Measurements from ENCODE around the gene SASH1.
"Not testable (repeated sequence)": the region's sequence is repeated elsewhere in the genome, so short reads cannot be mapped to it uniquely, and the experiment has no call there.

The SASH1 gene

DNA sequence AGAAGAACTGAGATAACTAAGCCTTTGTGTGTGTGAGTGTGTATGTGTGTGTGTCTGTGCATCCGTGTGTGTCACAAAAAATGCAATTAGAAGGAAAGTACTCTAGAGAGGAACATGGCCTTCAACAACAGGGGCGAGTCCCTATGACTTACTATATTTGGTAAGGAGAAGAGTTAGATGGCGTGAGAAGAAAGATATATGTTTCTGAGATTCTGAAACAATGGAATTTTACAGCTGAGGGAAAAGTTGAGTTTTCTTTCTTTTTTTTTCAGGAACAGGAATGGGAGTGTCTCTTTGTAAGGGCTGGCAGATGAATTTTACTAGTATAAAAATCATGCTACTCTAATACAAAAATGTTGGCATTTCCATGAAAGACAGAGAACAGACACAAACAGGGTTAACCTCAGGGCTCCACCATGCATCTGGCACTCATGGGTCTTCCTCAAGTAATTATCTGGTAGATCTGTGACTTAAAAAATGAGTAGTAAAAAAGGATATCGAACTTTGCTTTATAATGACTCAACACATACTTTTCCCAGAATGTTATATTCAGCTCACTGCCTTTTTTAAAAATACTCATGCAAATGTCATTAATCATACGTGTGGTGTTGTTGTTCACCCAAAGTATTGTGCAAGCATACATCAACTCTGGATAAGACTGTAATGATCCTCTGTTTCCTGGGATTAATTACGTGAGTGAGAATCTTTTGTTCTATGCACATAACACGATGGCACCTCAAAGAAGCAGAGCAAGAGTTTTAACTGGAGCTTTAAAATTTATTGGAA, 12.8 kb upstream of the SASH1 start:
- DNase-seq (ENCODE audit: low spot score): no peak

DNA sequence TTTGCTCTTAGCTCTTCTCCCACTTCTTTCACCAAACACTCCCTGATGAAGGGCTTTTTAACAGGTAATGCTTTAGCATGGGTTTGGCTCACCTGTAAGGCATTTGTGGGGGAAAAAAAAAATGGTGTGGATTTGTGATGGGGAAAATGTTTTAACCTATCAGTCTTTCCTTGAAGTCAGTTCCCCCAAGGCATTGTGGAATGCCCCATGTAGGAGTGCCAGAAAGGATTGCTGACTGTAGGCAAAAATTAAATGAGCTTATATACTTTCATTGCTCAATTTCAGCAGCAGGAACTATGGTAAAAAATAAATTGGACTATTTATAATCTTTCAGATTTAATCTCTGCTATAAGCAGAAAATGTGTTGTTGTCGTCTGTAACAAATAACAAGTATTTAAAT, 10.6 kb upstream of the SASH1 start:
- DNase-seq (ENCODE audit: low spot score): no peak

DNA sequence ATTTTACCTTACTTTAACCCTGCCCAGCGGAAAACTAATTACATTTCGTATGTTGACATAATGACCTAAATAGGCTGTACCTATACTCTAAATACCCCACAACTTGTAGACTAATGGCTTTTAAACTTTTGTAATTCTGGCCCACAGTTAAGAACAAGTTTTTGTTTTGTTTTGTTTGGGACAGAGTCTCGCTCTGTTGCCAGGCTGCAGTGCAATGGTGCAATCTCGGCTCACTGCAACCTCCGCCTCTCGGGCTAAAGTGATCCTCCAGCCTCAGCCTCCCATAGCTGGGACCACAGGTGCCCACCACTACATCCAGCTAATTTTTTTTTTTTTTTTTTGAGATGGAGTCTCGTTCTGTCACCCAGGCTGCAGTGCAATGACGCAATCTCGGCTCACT, 5.7 kb upstream of the SASH1 start:
- no peak for DNase-seq (ENCODE audit: low spot score)

DNA sequence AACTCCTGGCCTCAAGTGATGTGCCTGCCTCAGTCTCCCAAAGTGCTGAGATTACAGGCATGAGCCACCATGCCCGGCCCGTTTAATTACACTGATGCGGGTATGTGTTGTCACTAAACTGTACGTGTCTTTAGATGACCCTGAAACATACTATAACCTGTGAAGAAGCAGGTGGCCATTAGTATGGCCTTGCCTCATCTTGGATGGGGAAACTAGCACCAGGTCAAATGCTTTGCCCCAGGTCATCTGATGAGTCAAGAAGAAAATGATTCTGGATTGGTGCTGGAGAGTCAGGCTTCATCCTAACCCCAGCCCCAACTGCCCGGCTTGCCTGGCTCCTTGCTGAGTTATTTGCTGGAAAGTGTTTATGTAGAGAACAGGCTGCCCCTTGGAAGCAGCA, 2.9 kb upstream of the SASH1 start:
- no peak for DNase-seq (ENCODE audit: low spot score)

DNA sequence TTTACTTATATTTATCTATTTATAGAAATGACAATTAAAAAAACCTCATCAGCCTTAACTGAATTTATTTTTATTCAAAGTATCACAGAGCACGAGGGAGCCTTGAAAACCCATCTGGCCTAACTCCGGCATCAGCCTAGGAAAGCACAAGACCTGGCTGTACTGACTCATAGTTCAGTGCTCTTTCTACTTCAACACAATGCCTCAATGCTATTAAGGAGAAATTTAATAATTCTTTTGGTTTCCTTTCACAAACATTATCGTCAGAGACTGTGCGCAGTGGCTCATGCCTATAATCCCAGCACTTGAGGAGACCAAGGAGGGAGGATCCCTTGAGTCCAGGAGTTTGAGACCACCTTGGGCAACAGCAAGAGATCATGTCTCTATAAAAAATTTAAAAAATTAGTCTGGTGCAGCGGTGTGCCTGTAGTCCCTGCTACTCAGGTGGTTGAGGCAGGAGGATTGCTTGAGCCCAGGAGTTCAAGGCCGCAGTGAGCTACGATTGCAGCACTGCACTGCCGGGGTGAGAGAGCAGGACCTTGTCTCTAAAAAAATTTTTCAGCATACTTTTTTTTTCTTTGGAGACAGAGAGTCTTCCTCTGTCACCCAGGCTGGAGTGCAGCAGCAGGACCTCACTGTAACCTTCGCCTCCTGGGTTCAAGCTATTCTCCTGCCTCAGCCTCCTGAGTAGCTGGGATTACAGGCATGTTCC, 1.9 kb upstream of the SASH1 start:
- DNase-seq (ENCODE audit: low spot score): no peak

DNA sequence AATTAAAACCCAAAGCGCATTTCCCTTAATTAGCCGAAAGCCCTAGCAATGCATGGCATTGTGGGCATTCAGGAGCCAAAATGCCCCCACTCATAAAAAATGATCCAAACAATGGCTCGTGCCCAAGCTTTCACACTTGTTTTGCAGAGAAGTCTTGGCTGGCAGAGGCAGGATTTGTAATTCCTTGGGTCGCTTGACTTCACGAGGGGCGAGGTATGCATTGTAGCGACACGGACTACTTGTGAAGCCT, 613 bp upstream of the SASH1 start:
- DNase-seq (ENCODE audit: low spot score): no peak

DNA sequence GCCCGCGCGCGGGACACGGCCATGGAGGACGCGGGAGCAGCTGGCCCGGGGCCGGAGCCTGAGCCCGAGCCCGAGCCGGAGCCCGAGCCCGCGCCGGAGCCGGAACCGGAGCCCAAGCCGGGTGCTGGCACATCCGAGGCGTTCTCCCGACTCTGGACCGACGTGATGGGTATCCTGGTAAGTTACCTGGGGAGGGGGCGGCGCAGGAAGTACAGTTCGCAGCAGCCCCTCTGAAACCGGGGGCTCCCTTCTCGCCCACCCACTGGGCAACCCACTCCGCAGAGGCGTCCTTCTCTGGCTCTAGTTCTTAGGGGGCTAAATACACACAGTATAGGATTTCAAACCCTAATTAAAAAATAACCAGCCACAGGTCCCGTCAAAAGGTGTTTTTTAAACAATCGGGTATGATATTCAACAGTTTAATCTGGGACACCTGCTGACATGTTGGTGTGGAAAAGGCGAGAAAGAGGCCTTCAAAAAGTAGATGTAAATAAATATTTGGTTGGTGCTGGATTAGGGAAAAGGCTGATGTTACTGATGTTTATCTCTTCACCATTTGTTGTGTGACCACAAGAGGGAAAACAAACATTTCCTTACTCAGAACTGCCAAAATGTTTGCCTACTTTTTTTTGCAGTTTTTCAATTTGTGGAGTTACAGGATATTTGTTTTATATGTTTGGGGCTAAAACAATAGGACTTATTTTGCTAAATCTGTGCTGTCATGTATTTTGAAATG, 577 bp downstream of the SASH1 start:
- DNase-seq (ENCODE audit: low spot score): no peak

DNA sequence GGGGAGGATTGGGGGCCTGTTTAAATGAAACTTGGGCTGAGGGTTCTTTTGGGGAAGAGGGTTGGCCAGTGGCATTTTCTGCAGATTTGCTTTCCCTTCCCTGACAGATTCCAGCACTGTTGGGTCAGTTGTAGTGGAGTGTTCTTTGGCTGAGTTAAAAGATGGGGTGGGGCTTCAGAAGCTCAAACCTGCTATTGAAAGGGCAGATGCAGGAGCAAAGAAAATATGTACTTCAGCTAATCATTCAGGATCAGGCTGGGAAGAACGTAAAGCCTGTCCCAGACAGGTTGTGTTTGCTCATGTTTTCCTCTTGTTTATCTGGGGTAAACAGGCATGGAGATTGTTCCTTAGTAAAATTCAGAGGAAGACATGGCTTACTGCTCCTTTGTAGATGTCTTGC, 2.5 kb downstream of the SASH1 start:
- no peak for DNase-seq (ENCODE audit: low spot score)

DNA sequence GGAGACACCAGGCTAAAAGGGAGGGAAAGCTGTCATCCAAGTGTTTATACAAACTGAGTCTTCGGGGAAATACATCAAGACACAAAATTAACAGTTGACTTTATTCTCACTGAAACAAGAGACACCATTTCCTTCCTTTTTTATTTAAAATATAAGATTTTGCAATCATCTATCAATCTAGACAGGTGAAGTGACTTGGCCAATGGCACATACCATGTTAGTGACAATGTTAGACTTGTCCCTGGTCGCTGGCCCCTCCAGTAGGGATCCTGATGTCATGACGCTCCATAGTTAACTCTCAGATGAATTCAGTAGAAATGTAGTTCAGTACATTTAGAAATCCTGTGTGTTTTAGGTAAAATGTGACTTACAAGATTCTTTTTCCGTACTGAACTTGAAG, 2.9 kb downstream of the SASH1 start:
- no peak for DNase-seq (ENCODE audit: low spot score)

DNA sequence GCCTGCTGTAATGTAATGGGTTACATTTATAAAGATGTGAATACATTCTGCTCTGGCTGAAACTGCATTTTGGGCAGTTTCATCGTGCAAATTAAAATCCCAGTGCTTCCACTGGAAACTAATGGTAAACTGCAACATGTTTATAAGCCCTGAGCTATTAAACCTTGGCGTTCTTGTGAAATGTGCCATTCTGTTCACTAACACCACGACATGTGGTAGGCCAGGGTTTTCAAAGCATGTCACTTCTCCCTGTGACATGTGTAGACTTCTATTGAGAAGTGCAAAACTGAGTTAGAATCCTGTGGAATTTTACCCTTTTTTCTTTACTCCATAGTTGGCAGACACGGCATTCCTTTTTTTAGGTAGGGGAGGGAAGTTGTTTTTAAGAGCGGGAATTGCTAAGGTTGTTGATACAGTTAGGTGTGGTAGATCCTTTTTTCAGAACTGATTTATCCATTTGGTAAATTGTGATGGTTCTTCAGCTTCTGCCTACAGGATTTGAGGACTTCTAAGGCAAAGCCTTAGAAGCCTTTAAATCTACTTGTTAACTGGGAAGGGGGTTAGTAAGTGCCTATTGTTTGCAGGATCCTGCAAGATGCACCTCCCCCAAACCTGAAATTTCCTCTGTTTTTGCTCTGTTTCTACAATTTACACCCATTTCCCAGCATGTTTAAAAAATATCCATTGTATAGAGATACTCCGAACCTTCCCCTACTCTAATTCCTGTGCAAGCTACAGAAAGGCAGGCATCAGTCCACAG, 4.2 kb downstream of the SASH1 start:
- no peak for DNase-seq (ENCODE audit: low spot score)

DNA sequence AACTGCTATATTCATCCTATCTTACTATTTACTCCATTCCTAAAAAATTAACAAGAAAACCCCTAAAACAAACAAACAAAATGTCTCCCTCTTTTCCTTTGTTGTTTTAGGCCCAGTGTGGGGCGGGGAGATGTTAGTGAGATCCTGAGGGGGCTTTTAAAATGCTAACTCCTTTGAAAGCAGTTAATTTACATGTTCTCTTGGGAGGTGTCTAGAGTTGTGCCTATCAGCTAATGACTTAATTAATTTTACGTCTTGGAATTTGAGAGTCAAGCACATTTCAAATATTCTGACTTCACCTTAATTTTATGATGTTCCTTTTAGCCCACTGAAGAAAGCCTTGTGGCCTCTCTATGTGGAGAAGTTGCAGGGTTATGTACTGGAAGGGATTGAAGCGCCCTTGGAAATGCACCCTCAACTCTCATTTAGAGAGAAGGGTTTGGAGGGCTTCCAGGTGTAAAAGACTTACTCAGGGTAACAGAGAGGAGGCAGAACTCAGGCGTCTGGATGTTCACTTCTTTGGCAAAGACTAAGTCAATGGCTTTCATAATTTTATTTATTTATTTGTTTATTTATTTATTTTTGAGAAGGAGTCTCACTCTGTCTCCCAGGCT, 4.9 kb downstream of the SASH1 start:
- DNase-seq (ENCODE audit: low spot score): no peak

DNA sequence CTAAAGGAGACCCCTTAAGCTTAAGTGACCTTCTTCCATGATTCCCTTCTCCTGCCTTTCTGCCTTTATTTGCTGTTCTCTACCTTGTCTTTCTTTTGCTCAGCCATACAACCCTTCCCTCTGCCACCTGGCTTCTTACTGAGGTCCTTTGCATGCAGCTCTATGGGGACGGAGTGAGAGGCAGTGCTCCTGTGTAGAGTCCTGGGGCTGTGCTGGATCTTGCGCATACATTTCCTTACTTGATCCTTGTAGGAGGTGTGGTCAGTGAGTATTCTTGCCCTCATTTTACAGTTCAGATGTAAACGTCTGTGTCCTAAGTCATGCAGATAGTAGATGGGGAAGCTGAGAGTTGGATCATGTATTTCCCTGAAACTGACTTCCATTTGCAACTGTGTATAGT, 5.7 kb downstream of the SASH1 start:
- no peak for DNase-seq (ENCODE audit: low spot score)

DNA sequence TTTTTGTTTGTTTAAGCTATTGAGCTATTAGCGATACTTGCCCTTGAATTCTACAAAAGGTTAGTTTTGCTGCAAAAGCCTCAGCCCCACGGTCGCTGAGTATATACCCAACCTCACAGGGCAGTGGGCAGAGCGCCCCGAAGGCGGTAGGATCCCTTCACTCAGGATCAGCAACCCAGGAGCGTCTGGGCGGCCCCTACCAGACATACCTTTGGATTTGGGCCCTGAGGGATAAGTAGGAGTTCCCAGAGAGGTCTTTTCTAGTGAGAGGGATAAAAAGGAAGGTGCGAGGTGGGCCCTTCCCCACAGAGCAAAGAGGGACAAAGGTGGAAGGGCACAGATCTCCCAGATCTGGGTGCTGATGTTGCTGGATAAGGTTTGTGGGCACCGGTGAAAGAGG, 6.1 kb downstream of the SASH1 start:
- no peak for DNase-seq (ENCODE audit: low spot score)

DNA sequence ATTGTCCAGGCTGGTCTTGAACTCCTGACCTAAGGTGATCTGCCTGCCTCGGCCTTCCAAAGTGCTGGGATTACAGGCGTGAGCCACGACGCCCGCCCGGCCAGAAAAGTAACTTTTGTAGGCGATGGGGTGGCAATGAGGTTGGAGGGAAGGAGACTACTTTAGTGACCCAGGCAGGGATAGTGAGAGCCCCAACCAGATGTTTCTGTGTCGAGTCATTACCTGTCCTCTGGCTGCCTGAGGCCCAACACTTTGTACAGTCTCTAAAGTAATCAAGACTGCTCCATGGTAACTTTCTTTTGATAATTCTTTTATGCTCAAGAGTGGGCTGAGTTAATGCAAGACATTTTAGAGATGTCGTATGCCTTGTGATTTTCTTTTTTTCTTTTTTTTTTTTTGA, 6.8 kb downstream of the SASH1 start:
- no peak for DNase-seq (ENCODE audit: low spot score)

DNA sequence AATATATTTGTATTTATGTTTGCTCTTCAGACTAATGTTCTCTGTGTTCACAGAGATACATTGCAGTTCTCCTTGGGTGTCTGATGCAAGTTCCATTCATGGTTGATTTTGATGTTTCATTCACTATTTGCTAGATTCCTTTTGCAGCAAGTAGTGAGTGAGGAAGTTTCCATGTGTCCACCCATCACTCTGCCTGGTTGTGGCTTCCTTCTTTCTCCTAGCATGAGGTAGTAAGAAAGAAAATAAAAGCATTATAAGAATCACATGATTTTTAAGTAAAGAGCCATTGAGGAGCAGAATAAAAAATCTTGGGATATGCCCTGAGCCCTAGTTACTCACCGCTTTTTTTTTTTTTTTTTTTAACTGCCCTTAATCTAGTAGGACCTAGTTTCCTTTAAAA, 8.7 kb downstream of the SASH1 start:
- DNase-seq (ENCODE audit: low spot score): no peak

DNA sequence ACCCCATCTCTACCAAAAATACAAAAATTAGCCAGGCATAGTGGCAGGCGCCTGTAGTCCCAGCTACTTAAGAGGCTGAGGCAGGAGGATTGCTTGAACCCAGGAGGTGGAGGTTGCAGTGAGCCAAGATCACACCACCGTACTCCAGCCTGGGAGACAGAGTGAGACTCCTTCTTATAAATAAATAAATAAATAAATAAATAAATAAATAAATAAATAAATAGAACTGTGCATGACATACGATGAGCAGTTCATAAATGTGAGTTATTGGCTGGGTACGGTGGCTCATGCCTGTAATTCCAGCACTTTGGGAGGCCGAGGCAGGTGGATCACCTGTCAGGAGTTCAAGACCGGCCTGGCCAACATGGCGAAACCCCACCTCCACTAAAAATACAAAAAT, 9.8 kb downstream of the SASH1 start:
- not testable (repeated sequence) for DNase-seq (ENCODE audit: low spot score)

DNA sequence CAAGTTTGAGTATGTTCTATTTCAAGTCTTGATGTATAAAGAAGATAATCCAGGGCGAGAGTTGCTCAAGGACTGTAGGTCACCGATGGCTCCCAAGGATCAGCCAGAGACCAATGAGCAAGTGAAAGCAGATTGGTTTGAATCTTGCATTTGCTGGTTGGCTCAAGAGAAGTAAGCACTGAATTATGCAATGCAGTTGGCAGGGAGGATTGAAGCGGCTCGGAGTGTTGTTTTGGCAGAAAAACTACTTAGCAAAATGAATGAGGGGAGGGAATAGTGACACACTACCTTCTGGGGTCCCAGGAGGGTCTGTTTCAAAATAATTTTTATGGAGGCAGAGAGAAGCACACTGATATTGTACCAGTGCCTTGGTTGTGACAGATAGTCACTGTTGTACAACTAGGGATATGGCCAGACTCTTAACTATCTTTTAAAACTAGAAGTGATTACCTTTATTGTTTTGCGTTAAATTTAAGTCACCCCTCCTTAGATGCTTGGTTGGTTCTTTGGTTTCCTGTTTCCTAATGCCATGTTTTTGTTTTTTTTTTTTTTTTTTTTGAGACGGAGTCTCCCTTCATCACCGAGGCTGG, 15.7 kb downstream of the SASH1 start:
- DNase-seq (ENCODE audit: low spot score): no peak

DNA sequence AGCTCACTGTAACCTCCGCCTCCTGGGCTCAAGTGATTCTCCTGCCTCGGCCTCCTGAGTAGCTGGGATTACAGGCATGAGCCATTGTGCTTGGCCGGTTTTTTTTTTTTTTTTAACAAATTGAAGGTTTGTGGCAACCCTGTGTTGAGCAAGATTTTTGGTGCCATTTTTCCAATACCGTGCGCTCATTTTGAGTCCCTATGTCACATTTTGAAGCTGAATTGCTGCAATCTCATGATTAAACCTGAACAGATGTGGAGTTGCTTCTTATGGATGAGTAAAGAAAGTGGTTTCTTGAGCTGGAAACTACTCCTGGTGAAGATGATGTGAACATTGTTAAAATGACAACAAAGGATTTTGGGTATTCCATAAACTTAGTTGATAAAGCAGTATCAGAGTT, 16.6 kb downstream of the SASH1 start:
- no peak for DNase-seq (ENCODE audit: low spot score)

DNA sequence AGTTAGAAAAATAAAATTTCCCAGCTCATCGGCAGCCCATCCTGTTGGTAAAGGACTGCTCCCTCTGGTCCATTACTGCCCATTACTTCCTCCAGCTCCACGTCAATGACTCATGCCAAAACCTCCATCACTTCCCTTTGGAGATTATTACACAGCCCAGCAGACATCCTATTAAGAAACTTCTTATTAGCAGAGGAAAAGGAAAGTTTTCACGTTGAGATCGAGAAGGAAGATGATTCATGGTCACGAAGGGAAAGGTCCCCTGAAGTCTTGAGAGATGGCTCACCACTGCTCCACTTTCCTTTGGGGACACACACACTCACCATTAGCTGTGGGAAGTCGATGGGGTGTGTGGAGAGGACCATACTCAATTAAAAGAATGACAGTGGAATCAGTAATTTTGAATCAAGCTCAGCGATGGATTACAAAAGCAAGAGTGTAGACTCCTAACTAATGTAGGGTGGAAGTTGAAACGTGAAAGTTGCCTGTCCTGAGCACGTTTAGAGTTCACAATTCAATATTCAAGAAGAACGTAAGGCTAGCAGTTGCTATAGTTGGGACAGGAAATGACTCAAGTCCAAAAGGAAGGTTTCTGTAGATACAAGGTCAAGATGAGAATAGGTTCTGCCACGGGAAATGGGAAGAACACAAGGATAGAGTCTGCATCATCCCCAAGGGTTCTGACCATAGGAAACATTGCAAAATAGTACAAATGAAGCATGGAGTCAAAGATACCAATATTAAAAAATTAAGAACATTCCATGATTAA, 21.6 kb downstream of the SASH1 start:
- no peak for DNase-seq (ENCODE audit: low spot score)

DNA sequence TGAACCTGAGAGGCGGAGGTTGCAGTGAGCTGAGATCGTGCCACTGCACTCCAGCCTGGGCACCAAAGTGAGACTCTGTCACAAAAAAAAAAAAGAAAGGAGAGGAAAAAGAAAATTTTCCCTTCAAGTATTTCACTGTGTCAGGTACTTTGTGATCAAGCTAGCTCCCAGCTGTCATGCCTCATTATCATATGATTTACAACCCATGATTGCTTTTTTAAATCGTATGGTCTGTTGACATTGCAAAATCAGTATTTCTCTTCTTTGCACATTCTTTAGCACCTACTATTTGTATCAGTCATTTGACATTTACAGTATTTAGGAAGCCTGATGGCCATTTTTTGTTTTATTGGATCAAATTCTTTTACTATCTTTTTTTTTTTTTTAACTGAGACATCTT, 22.4 kb downstream of the SASH1 start:
- no peak for DNase-seq (ENCODE audit: low spot score)

DNA sequence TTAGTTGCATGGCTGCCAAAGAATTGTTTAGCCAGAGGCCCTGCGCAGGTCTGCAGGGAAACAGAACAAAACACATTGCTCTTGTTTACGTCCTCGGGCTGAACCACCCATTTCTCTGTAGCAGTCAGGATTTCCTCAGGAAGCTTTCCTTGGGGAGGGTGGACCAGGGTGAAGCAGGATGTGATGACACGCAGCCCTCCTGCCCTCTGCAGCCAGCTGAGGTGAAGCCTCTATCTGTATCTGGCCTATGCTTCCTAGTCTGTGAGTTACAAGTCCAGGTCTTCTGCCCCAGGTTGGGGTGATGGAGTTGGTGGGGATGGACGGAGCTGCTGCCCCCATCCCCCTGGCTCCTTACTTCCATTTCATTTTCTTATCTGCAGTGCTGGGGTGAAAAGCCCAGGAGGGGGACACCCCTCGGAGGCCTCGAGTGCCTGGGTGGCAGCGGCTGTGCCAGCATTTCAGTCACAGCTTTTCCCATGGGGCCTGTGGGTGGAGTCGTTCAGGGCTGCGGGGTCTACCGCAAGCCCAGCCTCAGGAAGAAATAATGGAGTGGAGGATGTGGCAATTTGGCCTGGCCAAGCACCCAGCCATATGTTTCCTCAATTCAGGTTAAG, 24.9 kb downstream of the SASH1 start:
- DNase-seq (ENCODE audit: low spot score): no peak
